K562 (cell line): ENCODE results near the gene CFAP141. TPM values are rescaled to one million over a fixed set of nuclear protein-coding genes. Genes with fewer than 3 reads are reported as not detected.

Experiments
- E2F6 ChIP-seq, 2 experiments: IDR thresholded peaks; 2 replicates each; pipeline ENCODE4 v1.6.1; 2011; ENCODE audit warnings: borderline replicate concordance in 1 of 2, control low read depth in 1 of 2, low read depth in 1 of 2, low read length in 1 of 2, mild to moderate bottlenecking in 1 of 2, mixed read lengths in 1 of 2, moderate library complexity in 1 of 2; ENCODE audit not compliant: insufficient read depth in 1 of 2, insufficient read length in 1 of 2, poor library complexity in 1 of 2, severe bottlenecking in 1 of 2; ENCODE audit errors: extremely low read depth in 1 of 2
- ETV1 ChIP-seq: fragments of 450-650 bp; conservative IDR thresholded peaks from 2 replicates; pipeline ENCODE4 v1.6.1; 2016; ENCODE audit warnings: missing genetic modification characterization, control low read depth, low read depth, missing compliant biosample characterization
- FOXA3 ChIP-seq, 2 experiments: fragments of 450-650 bp in 1 of 2; sonication (generic) in 1 of 2; formaldehyde crosslinking; IDR thresholded peaks in 1 of 2; conservative IDR thresholded peaks in 1 of 2; 2 replicates each; pipeline versions ENCODE4 v1.4.0 to v1.8.0; 2020 to 2022; ENCODE audit warnings: mild to moderate bottlenecking in 2 of 2, missing genetic modification reagents in 1 of 2
- GABPA ChIP-seq: fragments of 200-800 bp; sonication (Bioruptor generic); conservative IDR thresholded peaks from 2 replicates; pipeline ENCODE4 v1.6.1; 2016; ENCODE audit warnings: low read depth, missing genetic modification characterization, missing compliant biosample characterization
- HMGXB4 ChIP-seq: sonication (generic); formaldehyde crosslinking; IDR thresholded peaks from 2 replicates; pipeline ENCODE4 v1.8.1; 2023; ENCODE audit warnings: mild to moderate bottlenecking, missing genetic modification reagents
- NBN ChIP-seq: fragments of 450-650 bp; IDR thresholded peaks from 2 replicates; pipeline ENCODE4 v1.6.1; 2016; ENCODE audit warnings: low read depth, mild to moderate bottlenecking
- NFRKB ChIP-seq: fragments of 450-650 bp; IDR thresholded peaks from 2 replicates; pipeline ENCODE4 v1.6.1; 2016; ENCODE audit warnings: low read depth
- POLR2G ChIP-seq: fragments of 200-400 bp; formaldehyde crosslinking; IDR thresholded peaks from 2 replicates; pipeline ENCODE4 v1.6.1; 2017; ENCODE audit warnings: low read depth, mild to moderate bottlenecking, antibody characterized with exemption, low read length, moderate library complexity
- UBTF ChIP-seq, 2 experiments: IDR thresholded peaks; 2 replicates each; pipeline ENCODE4 v1.6.1; 2012; ENCODE audit warnings: improper control_type of control experiment in 2 of 2, low read depth in 2 of 2, low read length in 2 of 2, borderline replicate concordance in 1 of 2
- VEZF1 ChIP-seq: fragments of 200-800 bp; sonication (Bioruptor generic); IDR thresholded peaks from 2 replicates; pipeline ENCODE4 v1.6.1; 2017; ENCODE audit warnings: missing genetic modification characterization, missing compliant biosample characterization
- ZKSCAN8 ChIP-seq: fragments of 200-800 bp; sonication (Bioruptor generic); IDR thresholded peaks from 2 replicates; pipeline ENCODE4 v1.6.1; 2016; ENCODE audit warnings: missing genetic modification characterization, missing compliant biosample characterization
- ZNF589 ChIP-seq: fragments of 200-800 bp; sonication (Bioruptor generic); IDR thresholded peaks from 2 replicates; pipeline ENCODE4 v1.6.1; 2016; ENCODE audit warnings: low read depth, missing genetic modification characterization, missing compliant biosample characterization
- polyA plus RNA-seq, 8 experiments: library from polyadenylated mRNA; depleted of rRNA in 4 of 8; stranded (reverse) in 5 of 8; unstranded in 3 of 8; fragments of >200 nt; fragmentation: Nextera tagmentation in 2 of 8; fragmentation: Illumina TruSeq in 1 of 8; extraction: Ambion mirVana in 2 of 8; extraction: Trizol in 1 of 8; gene quantifications; 2 replicates each; pipeline versions ENCODE4 v1.2.1 to v1.2.3, GENCODE V29; 2011 to 2014; ENCODE audit warnings: inconsistent platforms in 1 of 8, missing spikeins in 1 of 8
- total RNA-seq, 7 experiments: library from RNA; depleted of rRNA in 6 of 7; stranded (reverse); fragments of >200 nt in 6 of 7; fragmentation: Illumina TruSeq in 2 of 7; extraction: Trizol in 2 of 7; gene quantifications; 2 replicates each; pipeline versions ENCODE4 v1.2.1 to v1.2.3, GENCODE V29; 2011 to 2021; ENCODE audit warnings: low replicate concordance in 1 of 7

Gene CFAP141
- total and polyA plus RNA-seq, 9 of the 15 experiments (the other 6 are each of a cell fraction or from before 2014, with no cell fraction given) = not detected

- peak in 1 of 2 experiments; percentile 43 for TF ChIP-seq E2F6 (IDR thresholded peaks at IDR 0.05; ENCODE audit: borderline replicate concordance in 1 of 2, extremely low read depth in 1 of 2, insufficient read depth in 1 of 2, insufficient read length in 1 of 2, low read depth in 1 of 2, low read length in 1 of 2, poor library complexity in 1 of 2, severe bottlenecking in 1 of 2)
- TF ChIP-seq GABPA (tag) = peak; percentile 63; the same call in 1 of the 2 replicates
- TF ChIP-seq FOXA3 (CRISPR knock-in tag; conservative IDR thresholded peaks at IDR 0.05 in 1 of 2, IDR thresholded peaks at IDR 0.05 in 1 of 2) = peak in 1 of 2 experiments; percentile 24; a peak in 1 of 4 replicates
- TF ChIP-seq NFRKB = 0 out of 2 replicates have a peak, but pooled peaks have one; percentile 34
- TF ChIP-seq VEZF1 = peak; percentile 96
- TF ChIP-seq UBTF (IDR thresholded peaks at IDR 0.05; ENCODE audit: borderline replicate concordance in 1 of 2, low read depth in 2 of 2, low read length in 2 of 2) = peak; percentile 99 to 100; a peak in 3 of 4 replicates
- peak; percentile 72 for TF ChIP-seq POLR2G
- 0 out of 2 replicates have a peak, but pooled peaks have one; percentile 10 for TF ChIP-seq ETV1 (tag)
- peak; percentile 97; the same call in 1 of the 2 replicates for TF ChIP-seq HMGXB4 (CRISPR knock-in tag)
- 0 out of 2 replicates have a peak, but pooled peaks have one; percentile 42 for TF ChIP-seq ZKSCAN8
- no peak for TF ChIP-seq NBN
- 0 out of 2 replicates have a peak, but pooled peaks have one; percentile 46 for TF ChIP-seq ZNF589 (CRISPR knock-in tag)
Observed at GRCh38 chr1:154221278-154222001, 15.3 kb upstream of the CFAP141 start (continued).
